ENCODE results near the gene GLI1. TPM values are rescaled to one million over a fixed set of nuclear protein-coding genes. Genes with fewer than 3 reads are reported as not detected.

The GLI1 gene
- total RNA-seq, 1 donor from 2014 or later: 0.26 TPM

DNA sequence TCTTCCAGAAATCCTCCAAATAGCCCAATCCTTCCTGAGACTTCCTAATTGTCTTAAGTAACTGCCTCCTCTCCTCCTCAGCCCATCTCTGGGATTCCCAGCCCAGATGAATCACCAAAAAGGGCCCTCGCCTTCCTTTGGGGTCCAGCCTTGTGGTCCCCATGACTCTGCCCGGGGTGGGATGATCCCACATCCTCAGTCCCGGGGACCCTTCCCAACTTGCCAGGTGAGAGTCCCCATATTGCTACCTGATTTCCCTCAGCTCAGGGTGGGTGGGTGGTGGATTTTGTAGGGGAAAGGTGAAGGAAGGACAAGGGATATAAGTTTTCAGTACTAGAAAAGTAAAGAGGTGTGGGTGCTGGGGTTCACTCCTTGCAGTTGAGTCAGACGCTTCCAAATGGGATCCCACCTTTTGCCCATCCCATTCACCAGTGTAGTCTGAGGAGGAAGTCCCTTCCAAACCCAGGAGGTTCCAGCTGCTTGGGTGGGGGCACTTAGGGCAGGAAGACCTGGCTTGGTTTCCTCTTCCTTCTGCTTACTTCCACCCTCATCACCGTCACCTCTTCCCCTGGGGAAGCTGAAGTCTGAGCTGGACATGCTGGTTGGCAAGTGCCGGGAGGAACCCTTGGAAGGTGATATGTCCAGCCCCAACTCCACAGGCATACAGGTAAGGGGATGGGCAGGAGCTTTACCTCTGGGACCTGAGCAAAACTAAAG, 5.6 kb downstream of the GLI1 start:
- Histone ChIP-seq H3K27me3 (ENCODE audit: control insufficient read depth, insufficient read depth, low read length) (peaks cover 10% of the 10 kb centered on the region), H3K36me3 (ENCODE audit: control insufficient read depth, insufficient read depth, low read length) (no peaks in the 10 kb centered on the region), H3K4me3 (ENCODE audit: low read depth, low read length) (no peak overlapping the region)
- no peak for DNase-seq (ENCODE audit: low read depth)
- FAIRE-seq: no peak
- TF ChIP-seq, protein P1, sequence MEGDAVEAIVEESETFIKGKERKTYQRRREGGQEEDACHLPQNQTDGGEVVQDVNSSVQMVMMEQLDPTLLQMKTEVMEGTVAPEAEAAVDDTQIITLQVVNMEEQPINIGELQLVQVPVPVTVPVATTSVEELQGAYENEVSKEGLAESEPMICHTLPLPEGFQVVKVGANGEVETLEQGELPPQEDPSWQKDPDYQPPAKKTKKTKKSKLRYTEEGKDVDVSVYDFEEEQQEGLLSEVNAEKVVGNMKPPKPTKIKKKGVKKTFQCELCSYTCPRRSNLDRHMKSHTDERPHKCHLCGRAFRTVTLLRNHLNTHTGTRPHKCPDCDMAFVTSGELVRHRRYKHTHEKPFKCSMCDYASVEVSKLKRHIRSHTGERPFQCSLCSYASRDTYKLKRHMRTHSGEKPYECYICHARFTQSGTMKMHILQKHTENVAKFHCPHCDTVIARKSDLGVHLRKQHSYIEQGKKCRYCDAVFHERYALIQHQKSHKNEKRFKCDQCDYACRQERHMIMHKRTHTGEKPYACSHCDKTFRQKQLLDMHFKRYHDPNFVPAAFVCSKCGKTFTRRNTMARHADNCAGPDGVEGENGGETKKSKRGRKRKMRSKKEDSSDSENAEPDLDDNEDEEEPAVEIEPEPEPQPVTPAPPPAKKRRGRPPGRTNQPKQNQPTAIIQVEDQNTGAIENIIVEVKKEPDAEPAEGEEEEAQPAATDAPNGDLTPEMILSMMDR (IDR thresholded peaks at IDR 0.05; ENCODE audit: insufficient read depth, low read length, severe bottlenecking): no peak

DNA sequence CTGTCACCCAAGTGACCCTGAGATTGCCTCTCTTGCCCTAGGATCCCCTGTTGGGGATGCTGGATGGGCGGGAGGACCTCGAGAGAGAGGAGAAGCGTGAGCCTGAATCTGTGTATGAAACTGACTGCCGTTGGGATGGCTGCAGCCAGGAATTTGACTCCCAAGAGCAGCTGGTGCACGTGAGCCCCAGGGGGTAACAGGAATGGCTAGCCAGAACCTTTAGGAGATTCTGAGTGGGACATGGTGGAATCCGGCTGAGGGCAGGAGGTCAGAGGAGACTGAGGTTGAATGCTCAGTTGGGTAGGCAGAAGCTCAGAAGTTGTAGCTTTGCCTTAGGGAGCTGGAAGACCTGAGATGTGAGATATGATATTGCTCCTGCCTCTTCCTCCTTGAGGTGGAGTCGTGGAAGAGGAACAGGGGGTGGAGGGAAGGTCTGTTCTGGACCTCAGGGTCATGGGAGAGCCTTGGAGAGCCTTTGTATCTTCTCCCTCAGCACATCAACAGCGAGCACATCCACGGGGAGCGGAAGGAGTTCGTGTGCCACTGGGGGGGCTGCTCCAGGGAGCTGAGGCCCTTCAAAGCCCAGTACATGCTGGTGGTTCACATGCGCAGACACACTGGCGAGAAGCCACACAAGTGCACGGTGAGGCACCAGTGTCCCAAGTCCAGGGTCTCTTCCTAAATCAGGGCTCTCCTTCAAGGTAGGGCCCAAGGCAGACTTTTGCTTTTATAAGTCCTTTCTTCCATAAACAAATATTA, 6.3 kb downstream of the GLI1 start:
- Histone ChIP-seq H3K36me3 (ENCODE audit: control insufficient read depth, insufficient read depth, low read length) (no peaks in the 10 kb centered on the region), H3K4me3 (ENCODE audit: low read depth, low read length) (no peak overlapping the region), H3K27me3 (ENCODE audit: control insufficient read depth, insufficient read depth, low read length) (peaks cover 7% of the 10 kb centered on the region)
- DNase-seq (ENCODE audit: low read depth) (no peak), FAIRE-seq (peak; percentile 43)
- TF ChIP-seq, protein P1 (IDR thresholded peaks at IDR 0.05; ENCODE audit: insufficient read depth, low read length, severe bottlenecking): no peak

DNA sequence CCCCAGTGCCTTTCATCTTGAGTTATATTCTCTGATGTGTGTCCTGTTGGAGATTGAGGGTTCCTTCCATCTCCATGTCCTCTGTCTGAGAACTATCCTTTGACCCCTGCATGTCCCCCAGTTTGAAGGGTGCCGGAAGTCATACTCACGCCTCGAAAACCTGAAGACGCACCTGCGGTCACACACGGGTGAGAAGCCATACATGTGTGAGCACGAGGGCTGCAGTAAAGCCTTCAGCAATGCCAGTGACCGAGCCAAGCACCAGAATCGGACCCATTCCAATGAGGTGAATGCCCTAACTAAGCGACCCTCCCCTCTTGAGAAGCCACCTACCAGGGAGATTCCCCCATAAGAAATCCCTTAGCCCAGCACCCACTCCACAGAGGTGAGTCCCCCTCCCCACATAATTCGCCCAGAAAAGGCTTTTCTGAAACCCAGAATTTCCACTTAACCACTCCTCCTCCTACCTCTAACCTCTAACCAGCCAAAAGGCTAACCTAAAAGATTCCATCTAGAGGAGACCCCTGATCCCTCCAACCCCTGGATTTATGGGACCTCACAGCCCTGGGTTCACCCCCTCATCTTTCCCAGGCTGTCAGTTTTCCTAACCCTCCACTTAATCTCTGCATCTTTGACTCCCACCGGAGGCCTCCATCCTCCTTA, 7.8 kb downstream of the GLI1 start:
- FAIRE-seq: no peak
- TF ChIP-seq, protein P1 (IDR thresholded peaks at IDR 0.05; ENCODE audit: insufficient read depth, low read length, severe bottlenecking): no peak
- Histone ChIP-seq H3K27me3 (ENCODE audit: control insufficient read depth, insufficient read depth, low read length) (peaks cover 6% of the 10 kb centered on the region), H3K4me3 (ENCODE audit: low read depth, low read length) (no peak overlapping the region), H3K36me3 (ENCODE audit: control insufficient read depth, insufficient read depth, low read length) (no peaks in the 10 kb centered on the region)
- DNase-seq (ENCODE audit: low read depth): no peak

DNA sequence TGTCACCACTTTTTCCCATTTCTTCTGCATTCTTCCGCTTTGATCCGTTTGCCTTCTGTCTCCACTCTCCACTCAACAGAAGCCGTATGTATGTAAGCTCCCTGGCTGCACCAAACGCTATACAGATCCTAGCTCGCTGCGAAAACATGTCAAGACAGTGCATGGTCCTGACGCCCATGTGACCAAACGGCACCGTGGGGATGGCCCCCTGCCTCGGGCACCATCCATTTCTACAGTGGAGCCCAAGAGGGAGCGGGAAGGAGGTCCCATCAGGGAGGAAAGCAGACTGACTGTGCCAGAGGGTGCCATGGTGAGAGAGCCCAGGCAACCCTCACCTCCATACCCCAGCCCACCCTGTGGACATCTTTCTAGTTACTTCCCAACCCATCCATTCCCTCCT, 8.3 kb downstream of the GLI1 start:
- Histone ChIP-seq H3K27me3 (ENCODE audit: control insufficient read depth, insufficient read depth, low read length) (peaks cover 12% of the 10 kb centered on the region), H3K4me3 (ENCODE audit: low read depth, low read length) (no peak overlapping the region), H3K36me3 (ENCODE audit: control insufficient read depth, insufficient read depth, low read length) (no peaks in the 10 kb centered on the region)
- FAIRE-seq (no peak), DNase-seq (ENCODE audit: low read depth) (no peak)
- TF ChIP-seq, protein P1 (IDR thresholded peaks at IDR 0.05; ENCODE audit: insufficient read depth, low read length, severe bottlenecking): no peak

DNA sequence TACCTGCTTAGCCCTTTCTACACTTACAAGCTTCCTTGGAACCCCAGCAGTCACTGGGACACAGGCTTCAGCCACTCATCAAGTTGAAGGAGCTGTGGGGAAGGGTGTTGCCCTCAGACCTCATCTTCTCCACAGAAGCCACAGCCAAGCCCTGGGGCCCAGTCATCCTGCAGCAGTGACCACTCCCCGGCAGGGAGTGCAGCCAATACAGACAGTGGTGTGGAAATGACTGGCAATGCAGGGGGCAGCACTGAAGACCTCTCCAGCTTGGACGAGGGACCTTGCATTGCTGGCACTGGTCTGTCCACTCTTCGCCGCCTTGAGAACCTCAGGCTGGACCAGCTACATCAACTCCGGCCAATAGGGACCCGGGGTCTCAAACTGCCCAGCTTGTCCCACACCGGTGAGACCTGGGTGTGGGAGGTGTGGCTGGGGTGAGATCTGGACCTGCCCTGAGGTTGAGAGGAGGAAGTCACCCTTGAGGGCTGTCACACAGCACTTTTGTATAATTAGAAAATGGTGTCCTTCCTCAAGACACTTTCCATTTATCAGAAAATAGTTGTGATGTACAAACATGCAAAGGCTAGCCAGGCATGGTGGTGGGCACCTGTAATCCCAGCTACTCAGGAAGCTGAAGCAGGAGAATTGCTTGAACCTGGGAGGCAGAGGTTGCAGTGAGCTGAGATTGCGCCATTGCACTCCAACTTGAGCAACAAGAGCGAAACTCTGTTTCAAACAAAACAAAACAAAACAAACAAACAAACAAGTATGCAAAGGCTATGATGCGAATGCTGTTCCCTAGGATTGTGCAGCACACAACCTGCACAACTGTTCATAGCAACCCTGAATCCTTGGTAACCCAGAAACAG, 9.9 kb downstream of the GLI1 start:
- H3K27me3 ChIP-seq (ENCODE audit: control insufficient read depth, insufficient read depth, low read length): peaks cover 22% of the 10 kb centered on the region
- FAIRE-seq (no peak), DNase-seq (ENCODE audit: low read depth) (no peak)
- TF ChIP-seq, protein P1 (IDR thresholded peaks at IDR 0.05; ENCODE audit: insufficient read depth, low read length, severe bottlenecking): no peak
- H3K36me3 ChIP-seq (ENCODE audit: control insufficient read depth, insufficient read depth, low read length): no peaks in the 10 kb centered on the region
- no peak overlapping the region for H3K4me3 ChIP-seq (ENCODE audit: low read depth, low read length)
